Globus pallidus (tissue), 1 donor: Measurements from ENCODE around the gene FBXL13.
"Not testable (repeated sequence)": the region's sequence is repeated elsewhere in the genome, so short reads cannot be mapped to it uniquely, and the experiment has no call there.

Experiments
- DNase-seq: peaks from one replicate; pipeline ENCODE4 v3.0.0-alpha.2; 2015; ENCODE audit warnings: low spot score

Gene FBXL13

GRCh38 chr7:102935450-102936115 lies 139.0 kb downstream of the FBXL13 start:
- DNase-seq: no peak

- DNase-seq: no peak
Observed at GRCh38 chr7:102934701-102935100, 139.9 kb downstream of the FBXL13 start.

- DNase-seq: no peak
Observed at GRCh38 chr7:102934239-102934638, 140.4 kb downstream of the FBXL13 start.

GRCh38 chr7:102933763-102934162 lies 140.8 kb downstream of the FBXL13 start:
- peak; percentile 17 for DNase-seq

- no peak for DNase-seq
Observed at GRCh38 chr7:102931757-102932156, 142.8 kb downstream of the FBXL13 start.

GRCh38 chr7:102927312-102927933 lies 147.2 kb downstream of the FBXL13 start:
- no peak for DNase-seq

GRCh38 chr7:102926783-102927140 lies 147.8 kb downstream of the FBXL13 start:
- no peak for DNase-seq

- no peak for DNase-seq
Observed at GRCh38 chr7:102925976-102926782, 148.4 kb downstream of the FBXL13 start.

- no peak for DNase-seq
Observed at GRCh38 chr7:102918845-102919244, 155.8 kb downstream of the FBXL13 start.

- DNase-seq: no peak
Observed at GRCh38 chr7:102917436-102918353, 156.9 kb downstream of the FBXL13 start.

GRCh38 chr7:102916881-102917280 lies 157.7 kb downstream of the FBXL13 start:
- no peak for DNase-seq

GRCh38 chr7:102916426-102916825 lies 158.2 kb downstream of the FBXL13 start:
- no peak for DNase-seq

GRCh38 chr7:102914585-102914984 lies 160.0 kb downstream of the FBXL13 start:
- no peak for DNase-seq

GRCh38 chr7:102913826-102914225 lies 160.8 kb downstream of the FBXL13 start:
- DNase-seq: no peak

GRCh38 chr7:102912742-102913141 lies 161.9 kb downstream of the FBXL13 start, which contains the start of gene LRRC17:
LRRC17 (plus strand) TSS chr7:102913000; CDS start chr7:102933914, 20,914 bp downstream.
- peak; percentile 3 for DNase-seq

- DNase-seq: no peak
Observed at GRCh38 chr7:102908676-102909075, 165.9 kb downstream of the FBXL13 start.

GRCh38 chr7:102903576-102903975 lies 171.0 kb downstream of the FBXL13 start:
- not testable (repeated sequence) for DNase-seq

GRCh38 chr7:102902052-102902451 lies 172.5 kb downstream of the FBXL13 start:
- not testable (repeated sequence) for DNase-seq

- no peak for DNase-seq
Observed at GRCh38 chr7:102898532-102898859, 176.1 kb downstream of the FBXL13 start.

GRCh38 chr7:102897856-102898531 lies 176.6 kb downstream of the FBXL13 start:
- no peak for DNase-seq

- DNase-seq: no peak
Observed at GRCh38 chr7:102897211-102897631, 177.4 kb downstream of the FBXL13 start.
